Natural killer cell (primary cell): Measurements from ENCODE around the gene SPTB. TPM values are rescaled to one million over a fixed set of nuclear protein-coding genes. Genes with fewer than 3 reads are reported as not detected.
A peak's percentile ranks its signal among the peaks of the same experiment; 100 is the strongest.

Source experiments
- ATAC-seq, 3 donors: fragments of 150-1000 bp in 2 of 3; fragments of 200-7000 bp in 1 of 3; cut with Tn5 transposase; 1 replicate in 1 of 3; 2 replicates in 2 of 3; pipeline ENCODE4 v1.10.0; 2021; ENCODE audit warnings: mild to moderate bottlenecking in 2 of 3, moderate library complexity in 2 of 3
- DNase-seq, 2 donors: peaks; one replicate each; pipeline versions ENCODE4 v3.0.0 to v3.0.0-alpha.2; 2013 to 2021; ENCODE audit warnings: mixed read lengths in 1 of 2
- H3K27ac ChIP-seq: one replicate; pipeline ENCODE4 v1.5.1; 2013; ENCODE audit warnings: mild to moderate bottlenecking, low read length
- H3K27me3 ChIP-seq: one replicate; pipeline ENCODE4 v1.6.1; 2013; ENCODE audit warnings: low read length; ENCODE audit not compliant: control insufficient read depth, insufficient read depth
- H3K36me3 ChIP-seq: one replicate; pipeline ENCODE4 v1.6.1; 2013; ENCODE audit warnings: low read length; ENCODE audit not compliant: control insufficient read depth, insufficient read depth
- H3K4me1 ChIP-seq: one replicate; pipeline ENCODE4 v1.6.1; 2013; ENCODE audit warnings: low read length; ENCODE audit not compliant: control insufficient read depth, insufficient read depth
- H3K4me3 ChIP-seq: one replicate; pipeline ENCODE4 v1.5.1; 2013; ENCODE audit warnings: low read length
- H3K9me3 ChIP-seq: one replicate; pipeline ENCODE4 v1.6.1; 2013; ENCODE audit warnings: low read length; ENCODE audit not compliant: control insufficient read depth, insufficient read depth
- H3K27ac Mint-ChIP-seq, 2 donors: one replicate each; pipeline ENCODE4 v1.8.0; 2022; ENCODE audit warnings: mild to moderate bottlenecking in 2 of 2, mixed read lengths in 2 of 2, moderate library complexity in 1 of 2
- H3K27me3 Mint-ChIP-seq, 2 donors: one replicate each; pipeline ENCODE4 v1.8.0; 2022; ENCODE audit warnings: low read depth in 2 of 2, mixed read lengths in 2 of 2
- H3K36me3 Mint-ChIP-seq: one replicate; pipeline ENCODE4 v1.8.0; 2022; ENCODE audit warnings: mixed read lengths
- H3K4me1 Mint-ChIP-seq, 2 donors: one replicate each; pipeline ENCODE4 v1.8.0; 2022; ENCODE audit warnings: mixed read lengths in 2 of 2
- H3K4me3 Mint-ChIP-seq: one replicate; pipeline ENCODE4 v1.8.0; 2022; ENCODE audit warnings: mild to moderate bottlenecking, moderate library complexity, mixed read lengths
- H3K9me3 Mint-ChIP-seq, 2 donors: one replicate each; pipeline ENCODE4 v1.8.0; 2022; ENCODE audit warnings: mixed read lengths in 2 of 2
- CTCF ChIP-seq: fragments of 200-600 bp; IDR thresholded peaks from one replicate; pipeline ENCODE4 v1.8.0; 2022; ENCODE audit warnings: antibody characterized with exemption
- WGBS: methylation state at CpG from one replicate; pipeline ENCODE4 v1.1.7; 2013; ENCODE audit warnings: missing lambda C conversion rate; ENCODE audit not compliant: insufficient coverage; 5-methylcytosine and 5-hydroxymethylcytosine counted together
- intact Hi-C: fragments of 100-400 bp; cut with micrococcal nuclease; formaldehyde crosslinking; loops from one replicate; pipeline ENCODE4 v1.14.2; 2022
- total RNA-seq, 4 donors: library from RNA; stranded (reverse); fragments of 120-200 nt in 1 of 4; gene quantifications; one replicate each; pipeline versions ENCODE4 v1.2.3 to v1.2.4, GENCODE V29; 2013 to 2022

The SPTB gene
- total RNA-seq, 3 donors from 2014 or later (not counting 1 experiment from before 2014, with no cell fraction given), result 0.07 to 0.59 (median 0.13) TPM

GRCh38 chr14:64743061-64743460, 136.6 kb downstream of the SPTB start:
- no peak for DNase-seq
- H3K9me3 Mint-ChIP-seq, result no peaks in the 10 kb centered on the region
- no peak for TF ChIP-seq CTCF
- Histone ChIP-seq H3K9me3 (no peaks in the 10 kb centered on the region), H3K4me3 (no peak overlapping the region), H3K27ac (no peak overlapping the region), H3K36me3 (peaks cover 92% of the 10 kb centered on the region), H3K4me1 (peaks cover 42% of the 10 kb centered on the region), H3K27me3 (no peaks in the 10 kb centered on the region)
- H3K36me3 Mint-ChIP-seq, result peaks cover 14% of the 10 kb centered on the region
- H3K27ac Mint-ChIP-seq, result peak overlapping the region in 1 of 2 donors; percentile 81
- peaks cover 31 to 63% of the 10 kb centered on the region in 2 donors for H3K4me1 Mint-ChIP-seq
- 98% methylated on average over 27 of the region's 27 CpGs for WGBS
- intact Hi-C loops, result no loop called here
- H3K4me3 Mint-ChIP-seq, result no peak overlapping the region
- ATAC-seq, result no peak
- no peaks in the 10 kb centered on the region for H3K27me3 Mint-ChIP-seq

- Mint-ChIP-seq H3K4me1 (peaks cover 23 to 54% of the 10 kb centered on the region in 2 donors), H3K27ac (peak overlapping the region; percentile 80 to 81), H3K36me3 (peaks cover 14% of the 10 kb centered on the region), H3K4me3 (no peak overlapping the region), H3K9me3 (no peaks in the 10 kb centered on the region), H3K27me3 (no peaks in the 10 kb centered on the region)
- Histone ChIP-seq H3K27ac (no peak overlapping the region), H3K27me3 (no peaks in the 10 kb centered on the region), H3K4me3 (no peak overlapping the region), H3K36me3 (peaks cover 94% of the 10 kb centered on the region), H3K9me3 (no peaks in the 10 kb centered on the region), H3K4me1 (peaks cover 39% of the 10 kb centered on the region)
- 97% methylated on average over 15 of the region's 15 CpGs for WGBS
- no peak for DNase-seq
- intact Hi-C loops, result no loop called here
- ATAC-seq, result no peak
- no peak for TF ChIP-seq CTCF
Observed at GRCh38 chr14:64741961-64742360, 137.7 kb downstream of the SPTB start.

DNA sequence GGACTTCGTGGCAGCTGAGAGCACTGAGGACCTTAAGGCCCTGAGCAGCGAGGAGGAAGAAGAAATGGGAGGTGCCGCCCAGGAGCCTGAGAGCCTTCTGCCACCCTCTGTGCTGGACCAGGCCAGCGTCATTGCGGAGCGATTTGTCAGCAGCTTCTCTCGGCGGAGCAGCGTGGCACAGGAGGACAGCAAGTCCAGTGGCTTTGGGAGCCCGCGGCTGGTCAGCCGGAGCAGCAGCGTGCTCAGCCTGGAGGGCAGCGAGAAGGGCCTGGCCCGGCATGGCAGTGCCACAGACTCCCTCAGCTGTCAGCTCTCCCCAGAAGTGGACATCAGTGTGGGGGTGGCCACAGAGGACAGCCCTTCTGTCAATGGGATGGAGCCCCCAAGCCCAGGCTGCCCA, 138.5 kb downstream of the SPTB start:
- ATAC-seq, result no peak
- no peak overlapping the region for H3K4me3 Mint-ChIP-seq

More for the DNA sequence above, 138.5 kb downstream of the SPTB start:
- intact Hi-C loops, result no loop called here
- H3K27ac ChIP-seq, result no peak overlapping the region
- H3K9me3 ChIP-seq, result no peaks in the 10 kb centered on the region
- Mint-ChIP-seq H3K36me3 (peaks cover 14% of the 10 kb centered on the region), H3K4me1 (peaks cover 17 to 47% of the 10 kb centered on the region in 2 donors), H3K9me3 (no peaks in the 10 kb centered on the region), H3K27ac (peak overlapping the region; percentile 79 to 80), H3K27me3 (no peaks in the 10 kb centered on the region)
- no peak for TF ChIP-seq CTCF
- H3K4me3 ChIP-seq, result no peak overlapping the region
- no peak for DNase-seq
- H3K36me3 ChIP-seq, result peaks cover 95% of the 10 kb centered on the region
- H3K4me1 ChIP-seq, result peaks cover 39% of the 10 kb centered on the region
- 95% methylated on average over 15 of the region's 15 CpGs for WGBS
- H3K27me3 ChIP-seq, result no peaks in the 10 kb centered on the region
